ENCODE data around the gene SIPA1L2. TPM values are rescaled to one million over a fixed set of nuclear protein-coding genes. Genes with fewer than 3 reads are reported as not detected.
A peak's percentile ranks its signal among the peaks of the same experiment; 100 is the strongest.

The SIPA1L2 gene
- total RNA-seq, result 10 to 100 TPM; 78.7 to 94.4 (median 79.0) TPM
- long read RNA-seq, donor 1, full-length matches to known transcripts, result 2 of 57 reads
- long read RNA-seq, donor 1, partial matches to known transcripts, result 33 of 57 reads
- long read RNA-seq, donor 1, other reads (novel, unspliced or antisense), result 22 of 57 reads
- long read RNA-seq, donor 2, partial matches to known transcripts, result 1 of 5 reads
- long read RNA-seq, donor 2, other reads (novel, unspliced or antisense), result 4 of 5 reads

- peaks cover 32% of the 10 kb centered on the region for H3K4me1 ChIP-seq (ENCODE audit: low read depth)
- peak; percentile 92 for ATAC-seq
- no peaks in the 10 kb centered on the region for H3K36me3 ChIP-seq (ENCODE audit: low read depth)
- DNase-seq, result peak; percentile 94 to 98 (median 95)
- H3K9me3 ChIP-seq, result no peaks in the 10 kb centered on the region
- no peak for TF ChIP-seq CTCF (IDR thresholded peaks at IDR 0.05)
- peak within 1 kb of the TSS; percentile 73 for H3K4me3 ChIP-seq
- intact Hi-C loops (cut with DNase I, micrococcal nuclease), result loop anchor here (5.0 to 10.0 kb wide), 3 partner anchors 165 to 615 kb away; no protein-coding TSS in a partner anchor
These were observed at the start of gene SIPA1L2 for GRCh38 chr1:232630047-232630893. Gene SIPA1L2, minus strand, starts transcription at chr1:232630133. Its CDS starts 114,794 bp downstream, at chr1:232515339.

- no peaks in the 10 kb centered on the region for H3K9me3 ChIP-seq
- H3K4me1 ChIP-seq (ENCODE audit: low read depth), result peaks cover 11% of the 10 kb centered on the region
- no peak for TF ChIP-seq CTCF (IDR thresholded peaks at IDR 0.05)
- no peaks in the 10 kb centered on the region for H3K36me3 ChIP-seq (ENCODE audit: low read depth)
- H3K4me3 ChIP-seq, result no peak overlapping the region
- intact Hi-C loops (cut with DNase I, micrococcal nuclease), result no loop called here
- DNase-seq, result peak in 2 of 3 donors; percentile 54 to 63
- ATAC-seq, result peak; percentile 90
These were observed 48.4 kb upstream of the SIPA1L2 start for GRCh38 chr1:232678185-232678886.

GRCh38 chr1:232676307-232676706 is 46.4 kb upstream of the SIPA1L2 start:
- H3K9me3 ChIP-seq, result no peaks in the 10 kb centered on the region
- H3K4me3 ChIP-seq, result no peak overlapping the region
- no peak for TF ChIP-seq CTCF (IDR thresholded peaks at IDR 0.05)
- DNase-seq (no peak), ATAC-seq (no peak)
- intact Hi-C loops (cut with DNase I, micrococcal nuclease), result no loop called here
- H3K4me1 ChIP-seq (ENCODE audit: low read depth), result peaks cover 6% of the 10 kb centered on the region
- H3K36me3 ChIP-seq (ENCODE audit: low read depth), result no peaks in the 10 kb centered on the region

- ATAC-seq (no peak), DNase-seq (no peak)
- no peak for TF ChIP-seq CTCF (IDR thresholded peaks at IDR 0.05)
- Histone ChIP-seq H3K4me3 (no peak overlapping the region), H3K36me3 (ENCODE audit: low read depth) (no peaks in the 10 kb centered on the region), H3K9me3 (no peaks in the 10 kb centered on the region), H3K4me1 (ENCODE audit: low read depth) (peaks cover 6% of the 10 kb centered on the region)
- intact Hi-C loops (cut with DNase I, micrococcal nuclease), result no loop called here
These were observed 46.0 kb upstream of the SIPA1L2 start for GRCh38 chr1:232675898-232676297.

- TF ChIP-seq CTCF (IDR thresholded peaks at IDR 0.05), result no peak
- intact Hi-C loops (cut with DNase I, micrococcal nuclease), result no loop called here
- Histone ChIP-seq H3K9me3 (no peaks in the 10 kb centered on the region), H3K36me3 (ENCODE audit: low read depth) (no peaks in the 10 kb centered on the region), H3K4me3 (no peak overlapping the region), H3K4me1 (ENCODE audit: low read depth) (peaks cover 6% of the 10 kb centered on the region)
- DNase-seq (no peak), ATAC-seq (no peak)
These were observed 45.3 kb upstream of the SIPA1L2 start for GRCh38 chr1:232675260-232675659.

Data from mucosa of descending colon (tissue), 3 donors.